Measurements from ENCODE around the gene NANOS2.

- TF ChIP-seq CTCF (conservative IDR thresholded peaks at IDR 0.05 in 1 of 2, IDR thresholded peaks at IDR 0.05 in 1 of 2; ENCODE audit: low read depth in 1 of 2, low read length in 2 of 2) (no peak), EZH2 (IDR thresholded peaks at IDR 0.05; ENCODE audit: low read length, missing control alignments) (no peak)
These were observed 38.5 kb downstream of the NANOS2 start for GRCh38 chr19:45876161-45876410.

Measured in fibroblast of lung (primary cell).